HEK293 (cell line): ENCODE data around the gene STEEP1.

ENCODE experiments used
- ATF2 ChIP-seq: fragments of 450-650 bp; formaldehyde crosslinking; IDR thresholded peaks from 2 replicates; pipeline ENCODE4 v1.5.1; 2016; ENCODE audit warnings: missing biosample characterization, missing genetic modification characterization, low read depth
- YY1 ChIP-seq: fragments of 450-650 bp; formaldehyde crosslinking; IDR thresholded peaks from 2 replicates; pipeline ENCODE4 v1.5.1; 2018; ENCODE audit warnings: missing biosample characterization, missing genetic modification characterization
- ZBTB17 ChIP-seq: fragments of 450-650 bp; formaldehyde crosslinking; IDR thresholded peaks from 2 replicates; pipeline ENCODE4 v1.5.1; 2016; ENCODE audit warnings: missing biosample characterization, missing genetic modification characterization

GRCh38 chrX:119607018-119607389 is 41.8 kb upstream of the STEEP1 start:
- no peak for TF ChIP-seq YY1 (tag by site-specific recombination)
- TF ChIP-seq ZBTB17 (tag by site-specific recombination): no peak
- TF ChIP-seq ATF2 (tag by site-specific recombination): no peak
